GM12878 (cell line): ENCODE results near the gene RAF1. TPM values are rescaled to one million over a fixed set of nuclear protein-coding genes. Genes with fewer than 3 reads are reported as not detected.

Experiments used
- ATAC-seq: fragments of 200-7000 bp; cut with Tn5 transposase; 3 replicates; pipeline ENCODE4 v1.9.1; 2020; ENCODE audit warnings: mild to moderate bottlenecking, moderate library complexity
- BruUV-seq: library from RNA; stranded (reverse); fragments of 400-500 nt; replicated peaks from 2 replicates; lab custom pipeline; 2021; lab: Mats Ljungman, UMichigan
- CTCF ChIA-PET: fragments of 300-600 bp; sonication (Branson Sonifier 250); formaldehyde crosslinking; extraction: SDS; loops from one replicate; lab custom pipeline; 2021; ENCODE audit warnings: inconsistent platforms; lab: Yijun Ruan, JAX
- POLR2A ChIA-PET: fragments of 350-600 bp; formaldehyde crosslinking; extraction: SDS; loops from one replicate; lab custom pipeline; 2021; ENCODE audit warnings: inconsistent platforms; lab: Charles Lee
- RAD21 ChIA-PET: fragments of 300-600 bp; sonication (Branson Sonifier 250); formaldehyde crosslinking; loops from one replicate; lab custom pipeline; 2023; ENCODE audit warnings: antibody characterized with exemption; ENCODE audit not compliant: unreplicated experiment; lab: Charles Lee
- SMC1A ChIA-PET: fragments of 300-600 bp; sonication (Branson Sonifier 250); formaldehyde crosslinking; loops from one replicate; lab custom pipeline; 2023; ENCODE audit not compliant: unreplicated experiment, uncharacterized antibody; lab: Charles Lee
- DNase-seq: peaks from one replicate; pipeline ENCODE4 v3.0.0-alpha.2; 2011; ENCODE audit warnings: low read depth, low spot score
- FAIRE-seq: peaks from 3 replicates; lab custom pipeline; 2011; peaks lifted over from hg19 to GRCh38; lab: Jason Lieb, UNC
- H2AFZ ChIP-seq: 2 replicates; pipeline ENCODE4 v1.6.0; 2011; ENCODE audit warnings: low read depth, low read length, control low read depth; ENCODE audit not compliant: control insufficient read depth
- H3K27ac ChIP-seq: 2 replicates; pipeline ENCODE4 v1.5.1; 2011; ENCODE audit warnings: control low read depth; ENCODE audit not compliant: control insufficient read depth, insufficient read depth
- H3K27me3 ChIP-seq, 2 experiments: replicated peaks in 1 of 2; 2 replicates each; pipeline versions ENCODE4 v1.6.0 to v1.6.1; 2011; ENCODE audit warnings: low read length in 1 of 2; ENCODE audit not compliant: control insufficient read depth in 2 of 2, insufficient read depth in 2 of 2
- H3K36me3 ChIP-seq, 2 experiments: 2 replicates each; pipeline ENCODE4 v1.5.1; 2011; ENCODE audit warnings: low read length in 1 of 2; ENCODE audit not compliant: control insufficient read depth in 2 of 2, insufficient read depth in 2 of 2
- H3K4me1 ChIP-seq: 2 replicates; pipeline ENCODE4 v1.6.1; 2011; ENCODE audit warnings: mild to moderate bottlenecking, low read length, moderate library complexity, mixed read lengths; ENCODE audit not compliant: control insufficient read depth, insufficient read depth
- H3K4me2 ChIP-seq: 2 replicates; pipeline ENCODE4 v1.6.0; 2011; ENCODE audit warnings: control low read depth; ENCODE audit not compliant: control insufficient read depth, insufficient read depth
- H3K4me3 ChIP-seq: fragments of 200-600 bp; sonication (generic); 2 replicates; pipeline ENCODE4 v1.5.1; 2016
- H3K79me2 ChIP-seq: 2 replicates; pipeline ENCODE4 v1.6.0; 2011; ENCODE audit warnings: low read length; ENCODE audit not compliant: control insufficient read depth, insufficient read depth
- H3K9ac ChIP-seq: 2 replicates; pipeline ENCODE4 v1.8.0; 2011; ENCODE audit warnings: low read length, control low read depth, mixed read lengths; ENCODE audit not compliant: control insufficient read depth, insufficient read depth
- H3K9me3 ChIP-seq: replicated peaks from 3 replicates; pipeline ENCODE4 v1.5.1; 2011; ENCODE audit warnings: mild to moderate bottlenecking, low read length; ENCODE audit not compliant: control insufficient read depth, insufficient read depth
- H4K20me1 ChIP-seq: 2 replicates; pipeline ENCODE4 v1.6.0; 2011; ENCODE audit not compliant: control insufficient read depth, insufficient read depth
- CREM ChIP-seq: IDR thresholded peaks from 2 replicates; pipeline ENCODE4 v1.6.1; 2014; ENCODE audit warnings: antibody characterized with exemption, low read depth
- ELK1 ChIP-seq: IDR thresholded peaks from 2 replicates; pipeline ENCODE4 v1.6.1; 2012; ENCODE audit warnings: low read depth, low read length, improper control_type of control experiment
- FOXK2 ChIP-seq: fragments of 450-650 bp; IDR thresholded peaks from 2 replicates; pipeline ENCODE4 v1.6.1; 2017; ENCODE audit warnings: mild to moderate bottlenecking, moderate library complexity
- HDAC2 ChIP-seq: fragments of 200-600 bp; sonication (generic); IDR thresholded peaks from 2 replicates; pipeline ENCODE4 v1.6.1; 2017
- HDAC6 ChIP-seq: fragments of 200-600 bp; sonication (generic); IDR thresholded peaks from one replicate; pipeline ENCODE4 v1.8.0; 2017; ENCODE audit warnings: antibody characterized with exemption; ENCODE audit not compliant: unreplicated experiment
- LARP7 ChIP-seq: fragments of 450-650 bp; IDR thresholded peaks from 2 replicates; pipeline ENCODE4 v1.6.1; 2017; ENCODE audit warnings: mild to moderate bottlenecking
- NKRF ChIP-seq: fragments of 450-650 bp; conservative IDR thresholded peaks from 2 replicates; pipeline ENCODE4 v1.6.1; 2017; ENCODE audit warnings: mild to moderate bottlenecking, moderate library complexity
- NRF1 ChIP-seq: conservative IDR thresholded peaks from 2 replicates; pipeline ENCODE4 v1.6.1; 2011; ENCODE audit warnings: mild to moderate bottlenecking, low read depth, low read length, improper control_type of control experiment
- RAD21 ChIP-seq: IDR thresholded peaks from 2 replicates; pipeline ENCODE4 v1.6.1; 2011; ENCODE audit warnings: mild to moderate bottlenecking, low read depth, low read length, moderate library complexity; ENCODE audit not compliant: insufficient read depth
- RB1 ChIP-seq: fragments of 450-650 bp; formaldehyde crosslinking; IDR thresholded peaks from 2 replicates; pipeline ENCODE4 v1.6.1; 2017; ENCODE audit warnings: mild to moderate bottlenecking, borderline replicate concordance
- SMAD1 ChIP-seq: fragments of 450-650 bp; IDR thresholded peaks from 2 replicates; pipeline ENCODE4 v1.6.1; 2018; ENCODE audit warnings: mild to moderate bottlenecking, low read depth; ENCODE audit not compliant: partially characterized antibody
- SUPT20H ChIP-seq: IDR thresholded peaks from 2 replicates; pipeline ENCODE4 v1.6.1; 2011; ENCODE audit warnings: low read depth, mild to moderate bottlenecking, low read length, moderate library complexity, borderline replicate concordance; ENCODE audit not compliant: control insufficient read depth
- TARDBP ChIP-seq: IDR thresholded peaks from 2 replicates; pipeline ENCODE4 v1.6.1; 2016; ENCODE audit warnings: borderline replicate concordance
- TBL1XR1 ChIP-seq: IDR thresholded peaks from 2 replicates; pipeline ENCODE4 v1.6.1; 2012; ENCODE audit warnings: low read depth, low read length, improper control_type of control experiment
- YBX1 ChIP-seq: fragments of 450-650 bp; IDR thresholded peaks from 2 replicates; pipeline ENCODE4 v1.6.1; 2016; ENCODE audit warnings: antibody characterized with exemption
- ZNF384 ChIP-seq: IDR thresholded peaks from 2 replicates; pipeline ENCODE4 v1.6.1; 2012; ENCODE audit warnings: low read depth, mild to moderate bottlenecking, low read length, improper control_type of control experiment, borderline replicate concordance
- WGBS: methylation state at CpG from one replicate; pipeline ENCODE4 v1.1.6; 2016; ENCODE audit warnings: low lambda C conversion rate; ENCODE audit not compliant: insufficient replicate concordance, insufficient coverage; ENCODE audit errors: missing lambda C conversion rate; 5-methylcytosine and 5-hydroxymethylcytosine counted together
- in situ Hi-C: fragments of 300-500 bp; cut with MboI; formaldehyde crosslinking; loops from 9 replicates; pipeline ENCODE4 v1.14.3; 2018; ENCODE audit warnings: mixed read lengths
- intact Hi-C: fragments of 100-400 bp; cut with micrococcal nuclease; formaldehyde crosslinking; loops from one replicate; pipeline ENCODE4 v1.14.2; 2022; ENCODE audit not compliant: unreplicated experiment
- polyA plus RNA-seq, 11 experiments: library from polyadenylated mRNA; depleted of rRNA in 4 of 11; unstranded in 6 of 11; stranded (reverse) in 5 of 11; fragments of >200 nt; fragmentation: Nextera tagmentation in 4 of 11; fragmentation: Illumina TruSeq in 1 of 11; extraction: Ambion mirVana in 4 of 11; extraction: Trizol in 1 of 11; gene quantifications; 1 replicate in 1 of 11; 2 replicates in 10 of 11; pipeline versions ENCODE4 v1.2.1 to v1.2.3, GENCODE V29; 2011 to 2016; ENCODE audit warnings: inconsistent platforms in 2 of 11, missing spikeins in 2 of 11, low read depth in 1 of 11
- total RNA-seq, 4 experiments: library from RNA; depleted of rRNA in 3 of 4; stranded (reverse); fragments of >200 nt in 3 of 4; fragmentation: Illumina TruSeq in 1 of 4; extraction: Trizol in 1 of 4; gene quantifications; 2 replicates each; pipeline versions ENCODE4 v1.2.1 to v1.2.3, GENCODE V29; 2013 to 2021

The RAF1 gene
- total and polyA plus RNA-seq, 10 of the 15 experiments (the other 5 are each of a cell fraction or from before 2014, with no cell fraction given): 20.4 to 151 (median 77.8) TPM

GRCh38 chr3:12629560-12629959, 34.4 kb downstream of the RAF1 start:
- Histone ChIP-seq H3K79me2 (peaks cover 87% of the 10 kb centered on the region), H4K20me1 (no peaks in the 10 kb centered on the region), H3K9me3 (no peaks in the 10 kb centered on the region; the same call in 2 of the 3 replicates), H3K27ac (no peak overlapping the region), H3K36me3 (no peaks in the 10 kb centered on the region), H3K27me3 (no peaks in the 10 kb centered on the region), H3K4me3 (no peak overlapping the region), H3K4me1 (peaks cover 14% of the 10 kb centered on the region), H2AFZ (no peak overlapping the region), H3K9ac (no peak overlapping the region), H3K4me2 (no peak overlapping the region)
- CTCF ChIA-PET: interaction anchor here (0.6 to 2.2 kb wide), 3 partner anchors 15 to 49 kb away, joined by 3 to 4 read pairs (median 4); no protein-coding TSS in a partner anchor
- RAD21 ChIA-PET: interaction anchor here (0.6 to 1.6 kb wide), 2 partner anchors 13 to 16 kb away, joined by 3 read pairs; no protein-coding TSS in a partner anchor
- FAIRE-seq (no peak), DNase-seq (no peak), ATAC-seq (no peak)
- BruUV-seq: no TSS peak
- in situ Hi-C loops: no loop called here
- POLR2A ChIA-PET: no interaction called here
- SMC1A ChIA-PET: interaction anchor here (1.2 to 1.8 kb wide), 4 partner anchors 9 to 30 kb away, joined by 4 to 8 read pairs (median 6); no protein-coding TSS in a partner anchor
- 60% methylated on average over 4 of the region's 4 CpGs for WGBS
- intact Hi-C loops: loop anchor here (5.0 kb wide), 1 partner anchor 33 kb away; the partner anchor contains the start of gene RAF1
- no peak for TF ChIP-seq TARDBP
- no peak for TF ChIP-seq LARP7
- no peak for TF ChIP-seq SMAD1
- no peak for TF ChIP-seq HDAC2
- no peak for TF ChIP-seq ZNF384
- TF ChIP-seq FOXK2: no peak
- no peak for TF ChIP-seq TBL1XR1
- TF ChIP-seq RB1: no peak
- no peak for TF ChIP-seq CREM
- no peak for TF ChIP-seq ELK1
- no peak for TF ChIP-seq NKRF
- no peak for TF ChIP-seq NRF1
- no peak for TF ChIP-seq HDAC6
- no peak for TF ChIP-seq RAD21
- TF ChIP-seq YBX1: no peak
- TF ChIP-seq SUPT20H: no peak
